ENCODE measurements around the gene SLC22A12. TPM values are rescaled to one million over a fixed set of nuclear protein-coding genes. Genes with fewer than 3 reads are reported as not detected.
"Not testable (repeated sequence)": the region's sequence is repeated elsewhere in the genome, so short reads cannot be mapped to it uniquely, and the experiment has no call there.

SLC22A12 gene
- total RNA-seq, 2 donors from 2014 or later: not detected

DNA sequence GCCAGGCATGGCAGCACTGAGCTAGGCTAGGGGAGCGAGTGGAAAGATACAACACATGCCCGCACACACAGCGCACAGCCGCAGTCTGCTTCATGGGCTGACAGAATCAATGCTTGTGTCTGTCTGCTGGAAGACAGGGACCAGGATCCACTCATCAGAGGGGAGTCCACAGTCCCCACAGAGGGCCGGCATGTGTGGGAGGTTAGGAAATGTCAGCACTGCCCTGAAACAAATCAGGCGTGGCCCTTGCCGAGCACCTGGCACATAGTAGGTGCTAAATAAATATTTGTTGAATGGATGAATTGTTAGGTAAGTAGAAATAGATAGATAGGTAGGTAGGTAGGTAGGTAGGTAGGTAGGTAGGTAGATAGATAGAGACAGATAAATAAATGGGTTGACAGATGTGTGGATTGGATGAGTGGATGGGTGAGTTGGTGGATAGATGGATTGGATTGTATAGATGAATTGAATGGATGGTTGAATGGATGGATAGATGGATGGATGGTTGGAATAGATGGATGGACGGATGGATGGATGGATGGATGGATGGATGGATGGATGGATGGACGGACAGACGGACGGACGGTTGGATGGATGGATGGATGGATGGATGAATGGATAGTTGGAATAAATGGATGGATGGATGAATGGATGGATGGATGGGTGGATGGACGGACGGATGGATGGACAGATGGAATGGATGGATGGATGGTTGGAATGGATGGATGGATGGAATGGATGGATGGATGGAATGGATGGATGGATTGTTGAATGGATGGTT lies 3.3 kb downstream of the SLC22A12 start:
- TF ChIP-seq, protein P1, sequence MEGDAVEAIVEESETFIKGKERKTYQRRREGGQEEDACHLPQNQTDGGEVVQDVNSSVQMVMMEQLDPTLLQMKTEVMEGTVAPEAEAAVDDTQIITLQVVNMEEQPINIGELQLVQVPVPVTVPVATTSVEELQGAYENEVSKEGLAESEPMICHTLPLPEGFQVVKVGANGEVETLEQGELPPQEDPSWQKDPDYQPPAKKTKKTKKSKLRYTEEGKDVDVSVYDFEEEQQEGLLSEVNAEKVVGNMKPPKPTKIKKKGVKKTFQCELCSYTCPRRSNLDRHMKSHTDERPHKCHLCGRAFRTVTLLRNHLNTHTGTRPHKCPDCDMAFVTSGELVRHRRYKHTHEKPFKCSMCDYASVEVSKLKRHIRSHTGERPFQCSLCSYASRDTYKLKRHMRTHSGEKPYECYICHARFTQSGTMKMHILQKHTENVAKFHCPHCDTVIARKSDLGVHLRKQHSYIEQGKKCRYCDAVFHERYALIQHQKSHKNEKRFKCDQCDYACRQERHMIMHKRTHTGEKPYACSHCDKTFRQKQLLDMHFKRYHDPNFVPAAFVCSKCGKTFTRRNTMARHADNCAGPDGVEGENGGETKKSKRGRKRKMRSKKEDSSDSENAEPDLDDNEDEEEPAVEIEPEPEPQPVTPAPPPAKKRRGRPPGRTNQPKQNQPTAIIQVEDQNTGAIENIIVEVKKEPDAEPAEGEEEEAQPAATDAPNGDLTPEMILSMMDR (IDR thresholded peaks at IDR 0.05): no peak
- H3K27ac ChIP-seq: no peak overlapping the region
- no peaks in the 10 kb centered on the region for H3K9me3 ChIP-seq
- no peaks in the 10 kb centered on the region for H3K36me3 ChIP-seq
- H3K27me3 ChIP-seq (replicated peaks; ENCODE audit: insufficient read depth): no peaks in the 10 kb centered on the region
- no peaks in the 10 kb centered on the region for H3K4me1 ChIP-seq (ENCODE audit: control insufficient read depth in 1 of 2, low read depth in 2 of 2)
- H3K4me3 ChIP-seq: no peak overlapping the region
- DNase-seq (ENCODE audit: low spot score) (no peak), ATAC-seq (ENCODE audit: insufficient number of reproducible peaks, low FRiP score, low read depth) (no peak)

DNA sequence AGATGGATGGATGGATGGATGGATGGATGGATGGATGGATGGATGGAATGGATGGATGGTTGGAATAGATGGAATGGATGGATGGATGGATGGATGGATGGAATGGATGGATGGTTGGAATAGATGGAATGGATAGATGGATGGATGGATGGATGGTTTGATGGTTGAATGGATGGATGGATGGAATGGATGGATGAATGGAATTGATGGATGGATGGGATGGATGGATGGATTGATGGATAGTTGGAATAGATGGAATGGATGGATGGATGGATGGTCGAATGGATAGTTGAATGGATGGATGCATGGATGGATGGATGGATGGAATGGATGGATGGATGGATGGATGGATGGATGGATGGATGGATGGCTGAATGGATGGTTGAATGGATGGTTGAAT lies 4.9 kb downstream of the SLC22A12 start:
- H3K4me3 ChIP-seq; H3K4me1 ChIP-seq (ENCODE audit: control insufficient read depth in 1 of 2, low read depth in 2 of 2); H3K27ac ChIP-seq; ATAC-seq (ENCODE audit: insufficient number of reproducible peaks, low FRiP score, low read depth); H3K9me3 ChIP-seq; H3K36me3 ChIP-seq; H3K27me3 ChIP-seq (replicated peaks; ENCODE audit: insufficient read depth); DNase-seq (ENCODE audit: low spot score): not testable (repeated sequence)

DNA sequence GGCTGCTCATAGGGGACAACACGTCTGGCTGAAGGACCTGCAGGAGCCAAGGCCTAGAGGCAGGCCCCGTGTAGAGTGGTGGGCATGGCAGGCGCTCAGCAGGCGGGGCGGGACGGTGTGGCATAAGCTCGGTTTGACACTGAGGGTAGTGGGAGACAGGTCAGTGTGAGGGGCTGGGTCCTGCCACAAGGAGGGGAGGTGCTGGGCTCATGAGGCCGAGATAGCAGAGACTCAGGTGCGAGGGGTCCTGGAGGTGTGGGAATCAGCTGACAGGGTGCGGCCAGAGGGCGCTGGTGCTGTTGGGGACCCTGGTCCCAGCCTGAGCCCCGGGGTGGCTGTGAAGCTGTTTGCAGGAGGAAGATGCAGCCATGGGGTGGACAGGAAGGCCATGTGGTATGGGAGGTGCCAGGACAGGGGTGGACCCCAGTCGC lies 6.7 kb downstream of the SLC22A12 start:
- ATAC-seq (ENCODE audit: insufficient number of reproducible peaks, low FRiP score, low read depth) (no peak), DNase-seq (ENCODE audit: low spot score) (no peak)
- no peak overlapping the region for H3K27ac ChIP-seq
- H3K4me3 ChIP-seq: no peak overlapping the region
- TF ChIP-seq, protein P1 (IDR thresholded peaks at IDR 0.05): no peak
- H3K9me3 ChIP-seq: no peaks in the 10 kb centered on the region
- H3K36me3 ChIP-seq: no peaks in the 10 kb centered on the region
- H3K4me1 ChIP-seq (ENCODE audit: control insufficient read depth in 1 of 2, low read depth in 2 of 2): no peaks in the 10 kb centered on the region
- H3K27me3 ChIP-seq (replicated peaks; ENCODE audit: insufficient read depth): no peaks in the 10 kb centered on the region

DNA sequence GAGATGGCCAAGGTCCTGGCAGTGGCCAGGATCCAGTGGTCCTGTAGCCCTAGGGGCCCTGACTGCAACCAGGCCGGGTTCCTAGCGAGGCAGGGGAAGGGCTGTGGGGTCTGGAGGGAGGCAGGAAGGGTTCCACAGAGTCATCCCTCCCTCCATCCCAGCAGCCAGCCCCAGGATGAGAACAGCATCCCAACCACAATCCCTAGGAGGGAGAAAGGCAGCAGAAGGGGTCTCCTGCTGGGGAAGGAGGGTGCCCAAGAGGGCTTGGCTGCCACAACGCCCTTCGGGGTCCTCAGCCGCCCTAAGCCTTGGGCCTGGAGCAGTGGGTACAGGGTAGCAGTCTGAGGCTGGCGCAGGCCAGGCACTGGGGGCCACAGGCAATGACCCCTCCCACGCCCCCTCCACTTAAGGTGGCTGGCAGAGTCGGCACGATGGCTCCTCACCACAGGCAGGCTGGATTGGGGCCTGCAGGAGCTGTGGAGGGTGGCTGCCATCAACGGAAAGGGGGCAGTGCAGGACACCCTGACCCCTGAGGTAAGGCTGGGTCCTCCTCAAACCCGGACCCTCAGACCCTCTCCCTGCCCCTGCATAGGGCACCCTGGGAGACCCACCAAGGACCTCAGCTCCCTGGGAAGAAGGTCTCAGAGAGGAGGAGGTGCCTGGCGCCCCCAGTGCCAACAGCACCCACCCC lies 7.2 kb downstream of the SLC22A12 start:
- TF ChIP-seq, protein P1 (IDR thresholded peaks at IDR 0.05): no peak
- DNase-seq (ENCODE audit: low spot score) (no peak), ATAC-seq (ENCODE audit: insufficient number of reproducible peaks, low FRiP score, low read depth) (no peak)
- H3K4me1 ChIP-seq (ENCODE audit: control insufficient read depth in 1 of 2, low read depth in 2 of 2): no peaks in the 10 kb centered on the region
- no peak overlapping the region for H3K27ac ChIP-seq
- no peaks in the 10 kb centered on the region for H3K9me3 ChIP-seq
- H3K36me3 ChIP-seq: no peaks in the 10 kb centered on the region
- no peak overlapping the region for H3K4me3 ChIP-seq
- no peaks in the 10 kb centered on the region for H3K27me3 ChIP-seq (replicated peaks; ENCODE audit: insufficient read depth)

DNA sequence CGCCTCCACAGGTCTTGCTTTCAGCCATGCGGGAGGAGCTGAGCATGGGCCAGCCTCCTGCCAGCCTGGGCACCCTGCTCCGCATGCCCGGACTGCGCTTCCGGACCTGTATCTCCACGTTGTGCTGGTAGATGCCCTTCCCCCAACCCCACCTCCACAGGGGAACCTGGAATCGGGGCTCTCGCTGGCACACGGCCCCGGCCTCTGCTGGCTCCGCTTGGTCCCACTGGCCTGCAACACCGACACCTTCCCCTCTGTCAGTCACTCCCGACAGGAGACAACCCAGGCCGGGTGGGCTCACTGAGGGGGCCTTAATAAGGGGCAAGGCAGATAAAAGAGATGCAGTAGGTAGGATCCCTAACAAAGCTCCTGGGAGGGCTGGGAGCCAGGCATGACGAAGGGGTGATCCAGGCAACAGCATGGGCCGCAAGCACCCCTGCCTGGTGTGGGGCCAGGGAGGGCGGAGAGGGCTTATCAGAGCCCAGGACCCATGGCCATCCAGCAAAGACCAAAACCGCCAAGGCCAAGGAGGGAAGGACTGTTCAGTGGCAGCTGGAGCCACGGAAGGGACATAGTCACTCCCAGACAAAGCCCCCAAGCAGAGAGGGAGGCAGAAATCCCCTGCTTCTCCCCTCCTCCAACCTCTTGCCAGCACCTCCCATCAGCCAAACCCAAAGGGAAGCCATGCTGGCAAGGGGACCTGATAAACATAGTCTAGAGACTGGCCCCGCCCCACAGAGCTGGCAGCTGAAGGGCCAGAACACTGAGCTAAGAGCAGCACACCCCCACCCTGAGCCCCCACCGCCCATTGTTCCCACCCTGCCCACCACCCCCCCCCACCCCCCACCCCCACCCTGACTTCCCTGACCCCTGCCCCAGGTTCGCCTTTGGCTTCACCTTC lies 8.0 kb downstream of the SLC22A12 start:
- Histone ChIP-seq H3K27ac (no peak overlapping the region), H3K4me1 (ENCODE audit: control insufficient read depth in 1 of 2, low read depth in 2 of 2) (no peaks in the 10 kb centered on the region), H3K4me3 (no peak overlapping the region), H3K36me3 (no peaks in the 10 kb centered on the region), H3K9me3 (no peaks in the 10 kb centered on the region), H3K27me3 (replicated peaks; ENCODE audit: insufficient read depth) (no peaks in the 10 kb centered on the region)
- DNase-seq (ENCODE audit: low spot score): no peak
- TF ChIP-seq, protein P1 (IDR thresholded peaks at IDR 0.05): no peak
- no peak for ATAC-seq (ENCODE audit: insufficient number of reproducible peaks, low FRiP score, low read depth)

All from thoracic aorta (tissue), 2 donors.